ENCODE data around the gene GANAB. TPM values are rescaled to one million over a fixed set of nuclear protein-coding genes. Genes with fewer than 3 reads are reported as not detected.
"Not testable (repeated sequence)": the region's sequence is repeated elsewhere in the genome, so short reads cannot be mapped to it uniquely, and the experiment has no call there.

The GANAB gene
- polyA plus RNA-seq, 3 donors = 99.7 to 116 (median 109) TPM

- peak; percentile 99 to 100 (median 100) for DNase-seq
- no peaks in the 10 kb centered on the region for H3K9me3 Mint-ChIP-seq
- H3K36me3 Mint-ChIP-seq = peaks cover 33 to 50% of the 10 kb centered on the region in 2 donors
- Histone ChIP-seq H3K9me3 (replicated peaks in 1 of 2; ENCODE audit: control insufficient read depth in 1 of 2, insufficient read depth in 1 of 2, low read length in 2 of 2) (no peaks in the 10 kb centered on the region), H3K27me3 (ENCODE audit: control insufficient read depth in 2 of 2, insufficient read depth in 2 of 2, low read length in 2 of 2) (no peaks in the 10 kb centered on the region), H2AFZ (ENCODE audit: insufficient read depth, low read depth, low read length, poor library complexity, severe bottlenecking) (peak within 1 kb of the TSS; percentile 91), H3K4me1 (ENCODE audit: control insufficient read depth in 1 of 2, insufficient read depth in 2 of 2, low read length in 2 of 2) (peaks cover 18 to 24% of the 10 kb centered on the region in 2 donors), H3K4me2 (replicated peaks; ENCODE audit: extremely low read depth, low read length, poor library complexity, severe bottlenecking) (peak within 1 kb of the TSS; percentile 97), H3K79me2 (ENCODE audit: insufficient read depth, low read length) (peaks cover 21% of the 10 kb centered on the region), H3K4me3 (replicated peaks in 1 of 3; ENCODE audit: low read depth in 2 of 3, low read length in 3 of 3) (peak within 1 kb of the TSS; percentile 69 to 91 (median 87)), H3K36me3 (replicated peaks in 1 of 2; ENCODE audit: control insufficient read depth in 1 of 2, insufficient read depth in 2 of 2, low read length in 2 of 2) (peaks cover 22 to 38% of the 10 kb centered on the region in 2 donors), H3K27ac (ENCODE audit: low read depth in 1 of 2, low read length in 2 of 2) (peak within 1 kb of the TSS; percentile 76 to 95), H3K9ac (ENCODE audit: insufficient read depth, low read length, poor library complexity, severe bottlenecking) (peak within 1 kb of the TSS; percentile 72), H4K20me1 (ENCODE audit: insufficient read depth, low read length) (no peaks in the 10 kb centered on the region)
- peaks cover 0 to under 1% (median 0%) of the 10 kb centered on the region in 3 donors for H3K27me3 Mint-ChIP-seq (ENCODE audit: low read depth in 3 of 3)
- peak within 1 kb of the TSS; percentile 96 to 99 for H3K4me3 Mint-ChIP-seq
- under 1% methylated on average over 75 of the region's 77 CpGs for WGBS (ENCODE audit: insufficient coverage)
- peaks cover 18% of the 10 kb centered on the region for H3K4me1 Mint-ChIP-seq
- peak within 1 kb of the TSS; percentile 94 to 97 (median 97) for H3K27ac Mint-ChIP-seq
- no peak for TF ChIP-seq CTCF (IDR thresholded peaks at IDR 0.05)
- intact Hi-C loops (cut with micrococcal nuclease) = no loop called here
These were observed 24.6 kb downstream of the GANAB start, which contains the start of gene B3GAT3 for GRCh38 chr11:62621567-62622470. TSS of gene B3GAT3 (minus strand) at chr11:62621986. CDS start at chr11:62621947, 39 bp downstream.

- WGBS (ENCODE audit: insufficient coverage) = 16% methylated on average over 5 of the region's 8 CpGs
- Histone ChIP-seq H3K9me3 (replicated peaks in 1 of 2; ENCODE audit: control insufficient read depth in 1 of 2, insufficient read depth in 1 of 2, low read length in 2 of 2) (no peaks in the 10 kb centered on the region), H3K36me3 (replicated peaks in 1 of 2; ENCODE audit: control insufficient read depth in 1 of 2, insufficient read depth in 2 of 2, low read length in 2 of 2) (peaks cover 21 to 38% of the 10 kb centered on the region in 2 donors), H3K4me1 (ENCODE audit: control insufficient read depth in 1 of 2, insufficient read depth in 2 of 2, low read length in 2 of 2) (peaks cover 18 to 24% of the 10 kb centered on the region in 2 donors), H3K27ac (ENCODE audit: low read depth in 1 of 2, low read length in 2 of 2) (peak overlapping the region; percentile 76 to 95), H4K20me1 (ENCODE audit: insufficient read depth, low read length) (no peaks in the 10 kb centered on the region), H3K4me2 (replicated peaks; ENCODE audit: extremely low read depth, low read length, poor library complexity, severe bottlenecking) (peak overlapping the region; percentile 97), H3K9ac (ENCODE audit: insufficient read depth, low read length, poor library complexity, severe bottlenecking) (peak overlapping the region; percentile 72), H3K27me3 (ENCODE audit: control insufficient read depth in 2 of 2, insufficient read depth in 2 of 2, low read length in 2 of 2) (no peaks in the 10 kb centered on the region), H2AFZ (ENCODE audit: insufficient read depth, low read depth, low read length, poor library complexity, severe bottlenecking) (peak overlapping the region; percentile 91), H3K4me3 (replicated peaks in 1 of 3; ENCODE audit: low read depth in 2 of 3, low read length in 3 of 3) (peak overlapping the region; percentile 69 to 91 (median 87)), H3K79me2 (ENCODE audit: insufficient read depth, low read length) (peaks cover 21% of the 10 kb centered on the region)
- no peak for TF ChIP-seq CTCF (IDR thresholded peaks at IDR 0.05)
- H3K4me1 Mint-ChIP-seq = peaks cover 18% of the 10 kb centered on the region
- H3K27ac Mint-ChIP-seq = peak overlapping the region; percentile 84 to 97 (median 94)
- H3K27me3 Mint-ChIP-seq (ENCODE audit: low read depth in 3 of 3) = no peaks in the 10 kb centered on the region
- H3K9me3 Mint-ChIP-seq = no peaks in the 10 kb centered on the region
- intact Hi-C loops (cut with micrococcal nuclease) = no loop called here
- peak overlapping the region; percentile 96 to 99 for H3K4me3 Mint-ChIP-seq
- DNase-seq = no peak
- peaks cover 33 to 50% of the 10 kb centered on the region in 2 donors for H3K36me3 Mint-ChIP-seq
These were observed 25.3 kb downstream of the GANAB start for GRCh38 chr11:62621027-62621566.

GRCh38 chr11:62616957-62617356 lies 29.5 kb downstream of the GANAB start:
- H3K9me3 ChIP-seq (replicated peaks in 1 of 2; ENCODE audit: control insufficient read depth in 1 of 2, insufficient read depth in 1 of 2, low read length in 2 of 2); H3K9ac ChIP-seq (ENCODE audit: insufficient read depth, low read length, poor library complexity, severe bottlenecking); H3K27me3 Mint-ChIP-seq (ENCODE audit: low read depth in 3 of 3); H3K4me3 ChIP-seq (replicated peaks in 1 of 3; ENCODE audit: low read depth in 2 of 3, low read length in 3 of 3); H3K4me3 Mint-ChIP-seq; H3K27ac ChIP-seq (ENCODE audit: low read depth in 1 of 2, low read length in 2 of 2); H4K20me1 ChIP-seq (ENCODE audit: insufficient read depth, low read length); H3K27ac Mint-ChIP-seq; H2AFZ ChIP-seq (ENCODE audit: insufficient read depth, low read depth, low read length, poor library complexity, severe bottlenecking); H3K4me2 ChIP-seq (replicated peaks; ENCODE audit: extremely low read depth, low read length, poor library complexity, severe bottlenecking); DNase-seq; H3K9me3 Mint-ChIP-seq; H3K27me3 ChIP-seq (ENCODE audit: control insufficient read depth in 2 of 2, insufficient read depth in 2 of 2, low read length in 2 of 2): not testable (repeated sequence)
- Mint-ChIP-seq H3K36me3 (peaks cover 25 to 45% of the 10 kb centered on the region in 2 donors), H3K4me1 (peaks cover 20% of the 10 kb centered on the region)
- peaks cover 14 to 32% of the 10 kb centered on the region in 2 donors for H3K36me3 ChIP-seq (replicated peaks in 1 of 2; ENCODE audit: control insufficient read depth in 1 of 2, insufficient read depth in 2 of 2, low read length in 2 of 2)
- H3K4me1 ChIP-seq (ENCODE audit: control insufficient read depth in 1 of 2, insufficient read depth in 2 of 2, low read length in 2 of 2) = peaks cover 18 to 26% of the 10 kb centered on the region in 2 donors
- H3K79me2 ChIP-seq (ENCODE audit: insufficient read depth, low read length) = peaks cover 21% of the 10 kb centered on the region
- intact Hi-C loops (cut with micrococcal nuclease) = loop anchor here in 1 of 2 donors (10.0 kb wide), 1 partner anchor 238 kb away; no protein-coding TSS in a partner anchor
- WGBS (ENCODE audit: insufficient coverage) = 94% methylated on average over 2 of the region's 14 CpGs
